IMR-90 (cell line): ENCODE data around the gene FAF1. TPM values are rescaled to one million over a fixed set of nuclear protein-coding genes. Genes with fewer than 3 reads are reported as not detected.

Source experiments
- ATAC-seq: fragments of 200-7000 bp; cut with Tn5 transposase; 2 replicates; pipeline ENCODE4 v1.9.1; 2020; ENCODE audit warnings: low read depth, mild to moderate bottlenecking, moderate library complexity
- BruUV-seq: library from RNA; stranded (reverse); fragments of 400-500 nt; replicated peaks from 2 replicates; lab custom pipeline; 2021; lab: Mats Ljungman, UMichigan
- CTCF ChIA-PET: fragments of 300-600 bp; formaldehyde crosslinking; extraction: SDS; loops from one replicate; lab custom pipeline; 2021; ENCODE audit warnings: antibody characterized with exemption; lab: Yijun Ruan, JAX
- POLR2A ChIA-PET: fragments of 300-600 bp; sonication (Branson Sonifier 250); formaldehyde crosslinking; loops from one replicate; lab custom pipeline; 2022; ENCODE audit warnings: antibody characterized with exemption; ENCODE audit not compliant: unreplicated experiment; lab: Charles Lee
- DNase-seq: peaks from one replicate; pipeline ENCODE4 v3.0.0; 2013
- H2AFZ ChIP-seq: replicated peaks from 2 replicates; pipeline ENCODE3; 2013; ENCODE audit warnings: low read length, mild to moderate bottlenecking; ENCODE audit not compliant: poor library complexity
- H2AK5ac ChIP-seq: 2 replicates; pipeline ENCODE4 v1.6.1; 2013; ENCODE audit warnings: low read depth, low read length, inconsistent platforms
- H2AK9ac ChIP-seq: replicated peaks from 2 replicates; pipeline ENCODE3; 2013; ENCODE audit warnings: mild to moderate bottlenecking, low read depth, low read length, moderate library complexity; ENCODE audit not compliant: poor library complexity
- H2BK120ac ChIP-seq: 2 replicates; pipeline ENCODE4 v1.6.1; 2013; ENCODE audit warnings: low read depth, low read length, inconsistent platforms
- H2BK15ac ChIP-seq: 3 replicates; pipeline ENCODE4 v1.6.1; 2013; ENCODE audit warnings: low read depth, low read length, inconsistent platforms
- H2BK20ac ChIP-seq: 2 replicates; pipeline ENCODE4 v1.6.1; 2013; ENCODE audit warnings: low read depth, mild to moderate bottlenecking, inconsistent platforms, low read length, moderate library complexity
- H2BK5ac ChIP-seq: 2 replicates; pipeline ENCODE4 v1.6.1; 2013; ENCODE audit warnings: mild to moderate bottlenecking, low read depth, low read length, inconsistent platforms; ENCODE audit not compliant: poor library complexity, severe bottlenecking
- H3K14ac ChIP-seq: replicated peaks from 2 replicates; pipeline ENCODE4 v1.6.1; 2013; ENCODE audit warnings: low read depth, low read length, inconsistent platforms
- H3K18ac ChIP-seq: 2 replicates; pipeline ENCODE4 v1.6.1; 2013; ENCODE audit warnings: low read depth, low read length, control low read depth
- H3K23ac ChIP-seq: 2 replicates; pipeline ENCODE4 v1.6.1; 2013; ENCODE audit warnings: low read depth, low read length, inconsistent platforms
- H3K27ac ChIP-seq: 2 replicates; pipeline ENCODE4 v1.5.1; 2013; ENCODE audit warnings: mild to moderate bottlenecking, control low read depth, low read length; ENCODE audit not compliant: insufficient read depth
- H3K27me3 ChIP-seq: 2 replicates; pipeline ENCODE4 v1.6.1; 2013; ENCODE audit warnings: low read length; ENCODE audit not compliant: control insufficient read depth, insufficient read depth
- H3K36me3 ChIP-seq: 2 replicates; pipeline ENCODE4 v1.6.1; 2013; ENCODE audit warnings: low read length, mixed read lengths; ENCODE audit not compliant: control insufficient read depth, insufficient read depth
- H3K4ac ChIP-seq: 2 replicates; pipeline ENCODE4 v1.6.1; 2013; ENCODE audit warnings: low read depth, low read length, inconsistent platforms
- H3K4me1 ChIP-seq: 2 replicates; pipeline ENCODE4 v1.6.1; 2013; ENCODE audit warnings: low read length, mixed read lengths; ENCODE audit not compliant: control insufficient read depth, insufficient read depth
- H3K4me2 ChIP-seq: 2 replicates; pipeline ENCODE4 v1.6.1; 2013; ENCODE audit warnings: low read depth, mild to moderate bottlenecking, control low read depth, low read length, moderate library complexity
- H3K4me3 ChIP-seq: 2 replicates; pipeline ENCODE4 v1.5.1; 2013; ENCODE audit warnings: low read depth, mild to moderate bottlenecking, control low read depth, low read length, moderate library complexity; ENCODE audit not compliant: insufficient read depth
- H3K56ac ChIP-seq: 2 replicates; pipeline ENCODE4 v1.6.1; 2013; ENCODE audit warnings: low read length, inconsistent platforms; ENCODE audit not compliant: insufficient read depth; ENCODE audit errors: extremely low read depth
- H3K79me1 ChIP-seq, 2 experiments: 2 replicates each; pipeline ENCODE4 v1.6.1; 2013; ENCODE audit warnings: low read length in 2 of 2, inconsistent platforms in 1 of 2, low read depth in 1 of 2
- H3K9ac ChIP-seq: 2 replicates; pipeline ENCODE4 v1.6.1; 2013; ENCODE audit warnings: low read depth, low read length, control low read depth
- H3K9me1 ChIP-seq: 2 replicates; pipeline ENCODE4 v1.6.1; 2013; ENCODE audit warnings: low read length, inconsistent platforms; ENCODE audit not compliant: insufficient read depth
- H3K9me3 ChIP-seq: 2 replicates; pipeline ENCODE4 v1.6.1; 2013; ENCODE audit warnings: low read length; ENCODE audit not compliant: control insufficient read depth, insufficient read depth
- H4K20me1 ChIP-seq: 2 replicates; pipeline ENCODE4 v1.6.1; 2013; ENCODE audit warnings: low read length, inconsistent platforms; ENCODE audit not compliant: insufficient read depth
- H4K5ac ChIP-seq: 2 replicates; pipeline ENCODE4 v1.6.1; 2013; ENCODE audit warnings: mild to moderate bottlenecking, low read depth, low read length, control low read depth
- H4K8ac ChIP-seq, 2 experiments: 2 replicates each; pipeline ENCODE4 v1.6.1; 2013; ENCODE audit warnings: low read depth in 2 of 2, low read length in 2 of 2, control low read depth in 1 of 2, inconsistent platforms in 1 of 2
- H4K91ac ChIP-seq: 2 replicates; pipeline ENCODE4 v1.6.1; 2013; ENCODE audit warnings: low read depth, low read length, inconsistent platforms; ENCODE audit not compliant: insufficient read depth
- BHLHE40 ChIP-seq: fragments of 150-350 bp; IDR thresholded peaks from 2 replicates; pipeline ENCODE4 v1.6.1; 2016; ENCODE audit warnings: mild to moderate bottlenecking, low read depth, low read length
- CEBPB ChIP-seq: IDR thresholded peaks from 2 replicates; pipeline ENCODE4 v1.6.1; 2012; ENCODE audit warnings: low read depth, low read length, improper control_type of control experiment
- CTCF ChIP-seq: conservative IDR thresholded peaks from 2 replicates; pipeline ENCODE4 v1.5.1; 2012; ENCODE audit warnings: mild to moderate bottlenecking, low read depth, low read length, improper control_type of control experiment
- FOS ChIP-seq: fragments of 150-350 bp; IDR thresholded peaks from 2 replicates; pipeline ENCODE4 v1.6.1; 2016; ENCODE audit warnings: low read depth, low read length
- MAFK ChIP-seq: IDR thresholded peaks from 2 replicates; pipeline ENCODE4 v1.6.1; 2012; ENCODE audit warnings: low read depth, low read length, improper control_type of control experiment
- MAZ ChIP-seq: IDR thresholded peaks from 2 replicates; pipeline ENCODE4 v1.6.1; 2012; ENCODE audit warnings: low read depth, mild to moderate bottlenecking, low read length, improper control_type of control experiment, moderate library complexity, borderline replicate concordance
- NFE2L2 ChIP-seq: fragments of 150-350 bp; IDR thresholded peaks from 2 replicates; pipeline ENCODE4 v1.6.1; 2016; ENCODE audit warnings: low read depth, mild to moderate bottlenecking, low read length
- POLR2A ChIP-seq: IDR thresholded peaks from 2 replicates; pipeline ENCODE4 v1.6.1; 2012; ENCODE audit warnings: mild to moderate bottlenecking, low read depth, low read length
- USF2 ChIP-seq: fragments of 150-350 bp; IDR thresholded peaks from 2 replicates; pipeline ENCODE4 v1.6.1; 2017; ENCODE audit warnings: mild to moderate bottlenecking, antibody characterized with exemption, low read length, low read depth
- WGBS, 2 experiments: methylation state at CpG; one replicate each; pipeline versions ENCODE4 v1.1.5 to v1.1.7; 2013; ENCODE audit warnings: missing lambda C conversion rate in 2 of 2; ENCODE audit not compliant: insufficient read length in 1 of 2; ENCODE audit errors: extremely low coverage in 2 of 2; 5-methylcytosine and 5-hydroxymethylcytosine counted together
- dilution Hi-C: fragments of 300-500 bp; cut with HindIII; formaldehyde crosslinking; loops from one replicate; pipeline ENCODE4 v1.14.3; 2018; ENCODE audit warnings: low sequenced_read_pairs; ENCODE audit not compliant: unreplicated experiment
- in situ Hi-C: fragments of 300-500 bp; cut with MboI; formaldehyde crosslinking; loops from 3 replicates; pipeline ENCODE4 v1.14.3; 2019; ENCODE audit warnings: low sequenced_read_pairs, inconsistent platforms, mixed read lengths
- intact Hi-C: fragments of 100-400 bp; cut with micrococcal nuclease; formaldehyde crosslinking; loops from 2 replicates; pipeline ENCODE4 v1.10.0; 2022
- polyA plus RNA-seq, 3 experiments: library from polyadenylated mRNA; depleted of rRNA; stranded (reverse); fragments of >200 nt; gene quantifications; 2 replicates each; pipeline ENCODE4 v1.2.3, GENCODE V29; 2012; ENCODE audit warnings: low replicate concordance in 1 of 3
- total RNA-seq: library from RNA; depleted of rRNA; stranded (reverse); fragments of >200 nt; gene quantifications from 2 replicates; pipeline ENCODE4 v1.2.3, GENCODE V29; 2012

Gene FAF1
- total and polyA plus RNA-seq, 2 of the 4 experiments (the other 2 are of a cell fraction): 18.8 to 72.9 TPM

- TF ChIP-seq MAFK: no peak
- TF ChIP-seq FOS: no peak
- no peak for TF ChIP-seq CEBPB
- no peak for TF ChIP-seq NFE2L2
- TF ChIP-seq MAZ: no peak
- no peak for TF ChIP-seq POLR2A
- TF ChIP-seq CTCF: no peak
- no peak for TF ChIP-seq BHLHE40
- no peak for TF ChIP-seq USF2
- H4K91ac ChIP-seq: no peak overlapping the region
- no TSS peak for BruUV-seq
- H3K56ac ChIP-seq: no peak overlapping the region
- no peak overlapping the region for H3K4me2 ChIP-seq
- no peak overlapping the region for H2AK9ac ChIP-seq
- H3K36me3 ChIP-seq: no peaks in the 10 kb centered on the region
- no peak overlapping the region for H2BK5ac ChIP-seq
- CTCF ChIA-PET: no interaction called here
- H3K27me3 ChIP-seq: no peaks in the 10 kb centered on the region
- H3K18ac ChIP-seq: no peak overlapping the region
- 0 out of 2 replicates have a peak, but pooled peaks cover 3% of the 10 kb centered on the region for H4K20me1 ChIP-seq
- H3K4me1 ChIP-seq: peaks cover 3% of the 10 kb centered on the region
- intact Hi-C loops: no loop called here
- WGBS, 2 experiments: no CpG with 5 or more reads among the region's 6 CpGs
- POLR2A ChIA-PET: no interaction called here
- no peak overlapping the region for H3K4ac ChIP-seq
- in situ Hi-C loops: no loop called here
- H3K79me1 ChIP-seq: peaks cover 6 to 20% of the 10 kb centered on the region in 2 experiments; a peak in 3 of 4 replicates
- no peak overlapping the region for H2BK20ac ChIP-seq
- H2AK5ac ChIP-seq: no peak overlapping the region
- peaks cover 15% of the 10 kb centered on the region for H3K9me1 ChIP-seq
- no peak overlapping the region for H3K4me3 ChIP-seq
- no peak overlapping the region for H3K27ac ChIP-seq
- H2BK120ac ChIP-seq: no peak overlapping the region
- DNase-seq (no peak), ATAC-seq (no peak)
- H3K9me3 ChIP-seq: no peaks in the 10 kb centered on the region
- H3K9ac ChIP-seq: no peak overlapping the region
- dilution Hi-C loops: no loop called here
- no peak overlapping the region for H2AFZ ChIP-seq
- no peak overlapping the region for H3K14ac ChIP-seq
- no peak overlapping the region for H2BK15ac ChIP-seq
- no peak overlapping the region for H3K23ac ChIP-seq
- H4K8ac ChIP-seq: no peak overlapping the region
- H4K5ac ChIP-seq: no peak overlapping the region
Measured at GRCh38 chr1:50793521-50793920, 166.5 kb downstream of the FAF1 start.
